ENCODE measurements around the gene GPC6. TPM values are rescaled to one million over a fixed set of nuclear protein-coding genes. Genes with fewer than 3 reads are reported as not detected.

Gene GPC6
- total RNA-seq, 1 experiment from 2014 or later: not detected

GRCh38 chr13:93496985-93497673 lies 270.5 kb downstream of the GPC6 start:
- no peak overlapping the region for H2AFZ ChIP-seq
- ChIA-PET CTCF (no interaction called here), POLR2A (ENCODE audit: unreplicated experiment) (no interaction called here)
- no peak overlapping the region for H3K4me2 ChIP-seq
- H3K36me3 ChIP-seq (ENCODE audit: low read depth): no peaks in the 10 kb centered on the region
- H3K27ac ChIP-seq: no peak overlapping the region
- no peak overlapping the region for H3K4me3 ChIP-seq
- DNase-seq: no peak
- H3K27me3 ChIP-seq (ENCODE audit: insufficient read depth, low read depth): no peaks in the 10 kb centered on the region
- no peaks in the 10 kb centered on the region for H3K4me1 ChIP-seq (replicated peaks; ENCODE audit: insufficient read depth)
- no TSS peak for BruUV-seq (replicated peaks)
- no peaks in the 10 kb centered on the region for H3K9me3 ChIP-seq (ENCODE audit: insufficient read depth, low read depth)
- H3K79me2 ChIP-seq (ENCODE audit: low read depth): no peaks in the 10 kb centered on the region
- no peak for TF ChIP-seq EZH2 (IDR thresholded peaks at IDR 0.05; ENCODE audit: low read depth)
- no peak for TF ChIP-seq CTCF (conservative IDR thresholded peaks at IDR 0.05)
- no peaks in the 10 kb centered on the region for H3F3A ChIP-seq (ENCODE audit: insufficient read depth, low read depth)
- no peaks in the 10 kb centered on the region for H3K9me2 ChIP-seq (ENCODE audit: insufficient read depth)
- H4K20me1 ChIP-seq (ENCODE audit: insufficient read depth): no peaks in the 10 kb centered on the region
- intact Hi-C loops (cut with micrococcal nuclease; ENCODE audit: unreplicated experiment): no loop called here

GRCh38 chr13:93499991-93500390 lies 273.4 kb downstream of the GPC6 start:
- Histone ChIP-seq H3K4me3 (no peak overlapping the region), H3K27me3 (ENCODE audit: insufficient read depth, low read depth) (no peaks in the 10 kb centered on the region), H2AFZ (no peak overlapping the region), H3K36me3 (ENCODE audit: low read depth) (no peaks in the 10 kb centered on the region), H3F3A (ENCODE audit: insufficient read depth, low read depth) (no peaks in the 10 kb centered on the region), H4K20me1 (ENCODE audit: insufficient read depth) (no peaks in the 10 kb centered on the region), H3K27ac (no peak overlapping the region), H3K4me1 (replicated peaks; ENCODE audit: insufficient read depth) (no peaks in the 10 kb centered on the region), H3K79me2 (ENCODE audit: low read depth) (no peaks in the 10 kb centered on the region), H3K9me2 (ENCODE audit: insufficient read depth) (no peaks in the 10 kb centered on the region; the same call in 1 of the 2 replicates), H3K4me2 (no peak overlapping the region), H3K9me3 (ENCODE audit: insufficient read depth, low read depth) (no peaks in the 10 kb centered on the region)
- CTCF ChIA-PET: no interaction called here
- BruUV-seq (replicated peaks): no TSS peak
- no peak for DNase-seq
- intact Hi-C loops (cut with micrococcal nuclease; ENCODE audit: unreplicated experiment): no loop called here
- POLR2A ChIA-PET (ENCODE audit: unreplicated experiment): no interaction called here
- TF ChIP-seq EZH2 (IDR thresholded peaks at IDR 0.05; ENCODE audit: low read depth): no peak
- TF ChIP-seq CTCF (conservative IDR thresholded peaks at IDR 0.05): no peak

GRCh38 chr13:93502071-93502470 lies 275.5 kb downstream of the GPC6 start:
- no peak for DNase-seq
- no peak overlapping the region for H3K4me2 ChIP-seq
- no peaks in the 10 kb centered on the region for H3K36me3 ChIP-seq (ENCODE audit: low read depth)
- no peak overlapping the region for H3K4me3 ChIP-seq
- no peak overlapping the region for H3K27ac ChIP-seq
- no peaks in the 10 kb centered on the region for H3K27me3 ChIP-seq (ENCODE audit: insufficient read depth, low read depth)
- no peak overlapping the region for H2AFZ ChIP-seq
- H4K20me1 ChIP-seq (ENCODE audit: insufficient read depth): no peaks in the 10 kb centered on the region
- no peaks in the 10 kb centered on the region for H3F3A ChIP-seq (ENCODE audit: insufficient read depth, low read depth)
- ChIA-PET CTCF (no interaction called here), POLR2A (ENCODE audit: unreplicated experiment) (no interaction called here)
- no peaks in the 10 kb centered on the region for H3K79me2 ChIP-seq (ENCODE audit: low read depth)
- H3K4me1 ChIP-seq (replicated peaks; ENCODE audit: insufficient read depth): no peaks in the 10 kb centered on the region
- no peaks in the 10 kb centered on the region; the same call in 1 of the 2 replicates for H3K9me2 ChIP-seq (ENCODE audit: insufficient read depth)
- H3K9me3 ChIP-seq (ENCODE audit: insufficient read depth, low read depth): no peaks in the 10 kb centered on the region
- no peak for TF ChIP-seq EZH2 (IDR thresholded peaks at IDR 0.05; ENCODE audit: low read depth)
- no peak for TF ChIP-seq CTCF (conservative IDR thresholded peaks at IDR 0.05)
- intact Hi-C loops (cut with micrococcal nuclease; ENCODE audit: unreplicated experiment): no loop called here
- BruUV-seq (replicated peaks): no TSS peak
